Astrocyte of the spinal cord (primary cell): ENCODE data around the gene MED4.

Source experiments
- DNase-seq: peaks from one replicate; pipeline ENCODE4 v3.0.0; 2011; ENCODE audit warnings: low read depth, low spot score
- H3K4me3 ChIP-seq: 2 replicates; pipeline ENCODE4 v1.5.1; 2011; ENCODE audit warnings: low read depth, mild to moderate bottlenecking, low read length, moderate library complexity
- in situ Hi-C: cut with HindIII; loops from 2 replicates; pipeline ENCODE4 v1.10.0; 2017; ENCODE audit warnings: low sequenced_read_pairs
- TF ChIP-seq, protein P1 (sequence below): IDR thresholded peaks from 2 replicates; pipeline ENCODE4 v1.5.1; 2012; ENCODE audit warnings: low read depth, mild to moderate bottlenecking, low read length, inconsistent platforms

Gene MED4

DNA sequence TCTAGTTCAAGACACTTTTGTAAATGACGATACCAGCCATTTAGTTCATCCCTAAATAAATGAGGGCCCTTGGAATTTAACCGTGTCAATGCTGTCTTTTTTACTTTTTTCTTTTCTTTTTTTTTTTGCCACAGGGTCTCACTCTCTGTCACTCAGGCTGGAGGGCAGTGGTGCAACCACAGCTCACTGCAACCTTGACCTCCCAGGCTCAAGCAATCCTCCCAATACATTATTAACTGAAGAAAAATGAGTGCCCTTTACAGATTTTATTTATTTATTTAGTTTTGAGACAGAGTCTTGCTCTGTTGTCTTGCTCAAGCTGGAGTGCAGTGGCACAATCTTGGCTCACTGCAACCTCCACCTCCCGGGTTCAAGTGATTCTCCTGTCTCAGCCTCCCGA is 2.9 kb upstream of the MED4 start:
- H3K4me3 ChIP-seq = no peak overlapping the region
- in situ Hi-C loops = no loop called here
- DNase-seq = no peak
- TF ChIP-seq, protein P1, sequence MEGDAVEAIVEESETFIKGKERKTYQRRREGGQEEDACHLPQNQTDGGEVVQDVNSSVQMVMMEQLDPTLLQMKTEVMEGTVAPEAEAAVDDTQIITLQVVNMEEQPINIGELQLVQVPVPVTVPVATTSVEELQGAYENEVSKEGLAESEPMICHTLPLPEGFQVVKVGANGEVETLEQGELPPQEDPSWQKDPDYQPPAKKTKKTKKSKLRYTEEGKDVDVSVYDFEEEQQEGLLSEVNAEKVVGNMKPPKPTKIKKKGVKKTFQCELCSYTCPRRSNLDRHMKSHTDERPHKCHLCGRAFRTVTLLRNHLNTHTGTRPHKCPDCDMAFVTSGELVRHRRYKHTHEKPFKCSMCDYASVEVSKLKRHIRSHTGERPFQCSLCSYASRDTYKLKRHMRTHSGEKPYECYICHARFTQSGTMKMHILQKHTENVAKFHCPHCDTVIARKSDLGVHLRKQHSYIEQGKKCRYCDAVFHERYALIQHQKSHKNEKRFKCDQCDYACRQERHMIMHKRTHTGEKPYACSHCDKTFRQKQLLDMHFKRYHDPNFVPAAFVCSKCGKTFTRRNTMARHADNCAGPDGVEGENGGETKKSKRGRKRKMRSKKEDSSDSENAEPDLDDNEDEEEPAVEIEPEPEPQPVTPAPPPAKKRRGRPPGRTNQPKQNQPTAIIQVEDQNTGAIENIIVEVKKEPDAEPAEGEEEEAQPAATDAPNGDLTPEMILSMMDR = no peak

DNA sequence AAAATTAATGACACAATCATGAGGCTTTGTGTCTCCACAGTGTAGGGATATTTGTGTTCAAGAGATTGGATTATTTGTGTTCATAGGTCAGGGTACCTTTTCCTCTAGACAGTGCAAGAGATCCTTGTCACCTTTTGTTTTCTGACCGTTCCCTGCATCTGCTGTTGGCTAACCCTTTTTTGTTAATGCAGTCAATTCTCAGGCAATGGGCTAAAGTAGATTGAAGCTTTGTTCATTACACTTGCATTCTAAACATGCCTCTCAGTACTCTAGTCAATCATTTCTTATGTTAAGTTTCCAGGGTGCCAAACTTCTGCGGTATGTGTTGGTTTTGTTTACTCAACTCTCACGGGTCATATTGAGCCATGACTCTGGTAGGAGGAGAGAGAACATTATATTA is 1.8 kb upstream of the MED4 start:
- in situ Hi-C loops = no loop called here
- TF ChIP-seq, protein P1 = no peak
- no peak overlapping the region for H3K4me3 ChIP-seq
- no peak for DNase-seq

DNA sequence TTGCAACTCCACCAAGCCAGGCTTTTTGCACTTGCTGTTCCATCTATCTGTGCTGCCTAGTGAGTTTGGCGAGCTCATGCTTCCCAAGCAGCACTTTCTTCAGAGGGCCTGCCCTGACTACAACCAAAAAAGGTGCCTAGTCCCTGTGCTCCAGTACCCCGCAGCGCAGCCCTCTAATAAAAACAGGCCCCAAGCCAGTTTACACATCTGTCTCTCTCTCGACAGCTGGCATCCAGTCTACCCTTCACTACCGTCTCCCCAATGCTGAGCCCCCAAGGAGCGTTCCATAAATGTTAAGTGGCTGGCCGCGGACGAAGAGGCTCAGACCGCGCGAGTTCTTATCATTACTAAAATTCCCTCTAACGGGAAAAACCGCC is 512 bp downstream of the MED4 start:
- peak overlapping the region; percentile 99 for H3K4me3 ChIP-seq
- in situ Hi-C loops = no loop called here
- TF ChIP-seq, protein P1 = no peak

DNA sequence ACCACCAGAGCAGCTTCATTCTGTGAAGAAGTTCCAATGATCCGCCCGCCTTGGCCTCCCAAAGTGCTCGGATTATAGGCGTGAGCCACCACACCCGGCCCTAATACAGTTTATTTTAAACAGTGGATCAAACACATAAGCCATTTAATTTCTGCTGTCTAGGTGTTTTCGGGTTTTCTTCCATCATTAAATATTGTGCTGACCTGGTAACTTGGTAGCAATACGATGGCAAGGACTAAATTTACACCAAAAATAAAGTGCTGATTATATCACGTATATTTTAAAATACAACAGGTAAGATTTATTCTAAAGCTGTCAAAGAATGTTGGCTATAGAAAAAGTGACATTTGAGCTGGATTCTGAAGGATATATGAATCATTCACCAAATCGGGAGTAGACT is 1.3 kb downstream of the MED4 start:
- no peak for DNase-seq
- in situ Hi-C loops = no loop called here
- TF ChIP-seq, protein P1 = no peak
- peak overlapping the region; percentile 99 for H3K4me3 ChIP-seq

More for the DNA sequence above, 512 bp downstream of the MED4 start:
- no peak for DNase-seq

DNA sequence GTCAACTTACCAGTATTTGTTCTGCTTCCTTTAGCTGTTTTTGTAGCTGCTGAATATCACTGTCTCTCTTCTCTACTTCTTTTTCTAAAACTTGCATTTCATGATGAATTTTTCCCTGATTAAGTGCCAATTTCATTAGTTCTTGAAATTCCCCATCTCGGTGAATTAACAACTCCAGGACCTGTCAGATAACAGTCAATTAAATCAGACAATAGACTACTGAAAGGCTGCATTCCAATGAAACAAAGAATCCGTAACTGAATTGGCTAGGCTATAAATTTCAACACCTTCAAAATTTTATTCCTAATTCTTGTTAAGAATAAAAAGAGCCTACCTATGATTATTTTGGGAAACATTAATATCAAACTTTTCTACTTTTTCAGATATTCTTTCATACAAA is 8.6 kb downstream of the MED4 start:
- TF ChIP-seq, protein P1 = no peak
- in situ Hi-C loops = no loop called here
- DNase-seq = no peak
- H3K4me3 ChIP-seq = no peak overlapping the region

DNA sequence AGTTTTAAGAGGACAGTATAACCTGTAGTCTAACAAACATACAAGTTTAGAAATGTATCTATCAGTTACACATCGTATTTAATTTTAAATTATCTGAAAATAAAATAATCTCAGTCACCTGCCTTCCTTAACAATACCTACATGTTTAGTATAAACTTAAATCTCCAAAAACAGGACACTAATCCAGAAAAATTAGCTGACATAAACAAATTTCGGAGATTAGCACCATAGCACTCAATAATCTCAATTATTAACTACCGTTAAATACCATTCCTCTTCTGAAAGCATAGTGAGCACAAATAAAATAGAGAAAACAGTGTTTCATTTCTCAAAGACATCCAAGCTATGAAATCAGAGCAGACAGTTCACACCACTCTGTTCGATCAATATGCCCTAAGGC is 13.2 kb downstream of the MED4 start:
- in situ Hi-C loops = no loop called here
- TF ChIP-seq, protein P1 = no peak
- H3K4me3 ChIP-seq = no peak overlapping the region
- no peak for DNase-seq

DNA sequence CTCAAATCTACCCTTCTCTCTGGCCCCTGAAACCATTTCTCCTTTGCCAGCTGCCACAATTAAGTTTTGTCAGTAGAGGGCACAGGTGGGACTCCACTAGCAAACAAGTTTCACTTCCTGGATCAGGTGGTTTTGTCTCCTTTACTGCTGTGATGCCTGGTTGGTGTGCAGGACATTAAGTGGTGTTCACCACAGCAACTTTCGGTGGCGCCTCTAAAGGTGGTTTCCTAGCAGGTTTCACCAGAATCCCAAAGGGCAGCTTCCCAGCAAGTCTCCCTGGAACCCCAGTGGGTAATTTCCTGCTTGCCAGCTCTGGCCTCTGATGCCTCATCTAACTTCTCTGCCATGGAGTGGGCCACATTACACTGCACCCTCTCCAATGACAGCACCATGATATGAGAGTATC is 16.6 kb downstream of the MED4 start:
- no peak overlapping the region for H3K4me3 ChIP-seq
- no peak for DNase-seq
- in situ Hi-C loops = no loop called here
- TF ChIP-seq, protein P1 = peak; percentile 4
